NCI-H1436 (cell line): ENCODE data around the gene RNF169.
"Not testable (repeated sequence)": the region's sequence is repeated elsewhere in the genome, so short reads cannot be mapped to it uniquely, and the experiment has no call there.

Experiments used
- DNase-seq: peaks from one replicate; lab custom pipeline; 2025; lab: John Stamatoyannopoulos, UW

The RNF169 gene

GRCh38 chr11:74730571-74731260, 17.9 kb upstream of the RNF169 start:
- no peak for DNase-seq

- no peak for DNase-seq
Observed at GRCh38 chr11:74731301-74732094, 17.2 kb upstream of the RNF169 start, which contains the start of gene CHRDL2. Gene CHRDL2, minus strand, starts transcription at chr11:74731426. Its CDS starts 538 bp downstream, at chr11:74730888.

- DNase-seq, result no peak
Observed at GRCh38 chr11:74734559-74734925, 14.1 kb upstream of the RNF169 start.

GRCh38 chr11:74735365-74735928, 13.2 kb upstream of the RNF169 start:
- DNase-seq, result no peak

GRCh38 chr11:74736031-74736430, 12.6 kb upstream of the RNF169 start:
- DNase-seq, result no peak

GRCh38 chr11:74739546-74740270, 8.9 kb upstream of the RNF169 start:
- DNase-seq, result no peak

- no peak for DNase-seq
Observed at GRCh38 chr11:74742070-74742469, 6.6 kb upstream of the RNF169 start.

GRCh38 chr11:74743640-74744039, 5.0 kb upstream of the RNF169 start:
- no peak for DNase-seq

GRCh38 chr11:74744277-74744676, 4.4 kb upstream of the RNF169 start:
- DNase-seq, result no peak

- DNase-seq, result no peak
Observed at GRCh38 chr11:74746868-74747267, 1.8 kb upstream of the RNF169 start.

- DNase-seq, result peak; percentile 21
Observed at GRCh38 chr11:74749127-74749964, 697 bp downstream of the RNF169 start.

- no peak for DNase-seq
Observed at GRCh38 chr11:74749965-74750296, 1.3 kb downstream of the RNF169 start.

- DNase-seq, result not testable (repeated sequence)
Observed at GRCh38 chr11:74750598-74750997, 1.9 kb downstream of the RNF169 start.

GRCh38 chr11:74751303-74751702, 2.7 kb downstream of the RNF169 start:
- DNase-seq, result no peak

- no peak for DNase-seq
Observed at GRCh38 chr11:74754507-74755252, 6.0 kb downstream of the RNF169 start.

GRCh38 chr11:74755395-74755995, 6.8 kb downstream of the RNF169 start:
- DNase-seq, result no peak

- DNase-seq, result no peak
Observed at GRCh38 chr11:74756571-74756970, 7.9 kb downstream of the RNF169 start.

GRCh38 chr11:74766905-74767304, 18.3 kb downstream of the RNF169 start:
- no peak for DNase-seq

- not testable (repeated sequence) for DNase-seq
Observed at GRCh38 chr11:74768172-74768651, 19.6 kb downstream of the RNF169 start.

GRCh38 chr11:74769055-74769707, 20.5 kb downstream of the RNF169 start:
- no peak for DNase-seq
